HepG2 (cell line): ENCODE results near the gene CYBRD1. TPM values are rescaled to one million over a fixed set of nuclear protein-coding genes. Genes with fewer than 3 reads are reported as not detected.

Experiments used
- ATAC-seq: fragments of 200-7000 bp; cut with Tn5 transposase; 3 replicates; pipeline ENCODE4 v1.9.1; 2020; ENCODE audit warnings: mild to moderate bottlenecking, moderate library complexity
- BruUV-seq: library from RNA; stranded (reverse); fragments of 400-500 nt; replicated peaks from 2 replicates; lab custom pipeline; 2021; lab: Mats Ljungman, UMichigan
- CTCF ChIA-PET: fragments of 300-600 bp; formaldehyde crosslinking; extraction: SDS; loops from one replicate; lab custom pipeline; 2021; ENCODE audit warnings: low total read pairs, inconsistent platforms, low intra/inter-chr PET ratio; lab: Yijun Ruan, JAX
- POLR2A ChIA-PET: fragments of 350-600 bp; sonication (Branson Sonifier 250); formaldehyde crosslinking; loops from one replicate; lab custom pipeline; 2020; ENCODE audit warnings: antibody characterized with exemption, inconsistent platforms; lab: Yijun Ruan, JAX
- DNase-seq: peaks from one replicate; pipeline ENCODE4 v3.0.0-alpha.2; 2015; ENCODE audit warnings: low spot score
- FAIRE-seq: peaks from 3 replicates; lab custom pipeline; 2011; peaks lifted over from hg19 to GRCh38; lab: Jason Lieb, UNC
- H2AFZ ChIP-seq: one replicate; pipeline ENCODE4 v1.6.1; 2011; ENCODE audit warnings: low read length, inconsistent platforms
- H3K27ac ChIP-seq: fragments of 300-600 bp; 3 replicates; pipeline ENCODE4 v1.8.0; 2011; ENCODE audit warnings: mixed run types, mild to moderate bottlenecking, mixed read lengths, low read length, inconsistent platforms; ENCODE audit not compliant: insufficient read depth; ENCODE audit errors: extremely low read length
- H3K27me3 ChIP-seq, 2 experiments: fragments of 200-600 bp in 1 of 2; 2 replicates in 1 of 2; 3 replicates in 1 of 2; pipeline versions ENCODE4 v1.6.0 to v1.8.0; 2011; ENCODE audit warnings: low read length in 2 of 2, mild to moderate bottlenecking in 2 of 2, moderate library complexity in 2 of 2, inconsistent platforms in 1 of 2; ENCODE audit not compliant: insufficient read depth in 2 of 2, control insufficient read depth in 1 of 2
- H3K36me3 ChIP-seq, 2 experiments: fragments of 200-600 bp in 1 of 2; replicated peaks in 1 of 2; 2 replicates in 1 of 2; 3 replicates in 1 of 2; pipeline versions ENCODE4 v1.5.1 to v1.8.0; 2011; ENCODE audit warnings: low read length in 2 of 2, inconsistent platforms in 1 of 2; ENCODE audit not compliant: insufficient read depth in 2 of 2, control insufficient read depth in 1 of 2
- H3K4me1 ChIP-seq: 2 replicates; pipeline ENCODE4 v1.5.1; 2012; ENCODE audit warnings: low read length, inconsistent platforms; ENCODE audit not compliant: insufficient read depth
- H3K4me2 ChIP-seq: 2 replicates; pipeline ENCODE4 v1.6.0; 2011; ENCODE audit warnings: low read depth, low read length, inconsistent platforms
- H3K4me3 ChIP-seq, 3 experiments: fragments of 200-600 bp in 1 of 3; sonication (generic), shearing (Covaris generic) in 1 of 3; replicated peaks in 1 of 3; 2 replicates each; pipeline ENCODE4 v1.5.1; 2011 to 2016; ENCODE audit warnings: low read length in 3 of 3, inconsistent platforms in 2 of 3, low read depth in 2 of 3, mild to moderate bottlenecking in 2 of 3, control low read depth in 1 of 3, mixed read lengths in 1 of 3; ENCODE audit not compliant: insufficient read depth in 1 of 3
- H3K79me2 ChIP-seq: one replicate; pipeline ENCODE4 v1.6.1; 2011; ENCODE audit warnings: low read length, inconsistent platforms; ENCODE audit not compliant: insufficient read depth
- H3K9ac ChIP-seq: 2 replicates; pipeline ENCODE4 v1.6.0; 2011; ENCODE audit warnings: mild to moderate bottlenecking, low read depth, low read length, inconsistent platforms; ENCODE audit not compliant: insufficient read depth
- H3K9me3 ChIP-seq: 2 replicates; pipeline ENCODE4 v1.5.1; 2012; ENCODE audit warnings: mild to moderate bottlenecking, low read length
- H4K20me1 ChIP-seq: 2 replicates; pipeline ENCODE4 v1.6.0; 2011; ENCODE audit warnings: inconsistent platforms, mild to moderate bottlenecking, low read length, moderate library complexity; ENCODE audit not compliant: insufficient read depth
- E2F5 ChIP-seq: sonication (generic); formaldehyde crosslinking; conservative IDR thresholded peaks from 2 replicates; pipeline ENCODE4 v1.4.0; 2020; ENCODE audit warnings: missing genetic modification reagents
- GATAD2A ChIP-seq: IDR thresholded peaks from 2 replicates; pipeline ENCODE4 v1.6.1; 2016
- GFI1 ChIP-seq: sonication (generic); formaldehyde crosslinking; IDR thresholded peaks from 2 replicates; pipeline ENCODE4 v1.5.0; 2020; ENCODE audit warnings: missing genetic modification reagents, mild to moderate bottlenecking, borderline replicate concordance
- POLR2G ChIP-seq: fragments of 200-400 bp; formaldehyde crosslinking; IDR thresholded peaks from 2 replicates; pipeline ENCODE4 v1.6.1; 2018; ENCODE audit warnings: mild to moderate bottlenecking, low read depth, low read length, moderate library complexity
- RELA ChIP-seq: sonication (generic); formaldehyde crosslinking; IDR thresholded peaks from 2 replicates; pipeline ENCODE4 v1.4.0; 2020; ENCODE audit warnings: missing genetic modification reagents
- ZNF550 ChIP-seq: sonication (generic); formaldehyde crosslinking; IDR thresholded peaks from 2 replicates; pipeline ENCODE4 v1.4.0; 2020; ENCODE audit warnings: mild to moderate bottlenecking, missing genetic modification reagents, borderline replicate concordance
- ZNF720 ChIP-seq: sonication (generic); formaldehyde crosslinking; IDR thresholded peaks from 2 replicates; pipeline ENCODE4 v1.4.0; 2020; ENCODE audit warnings: missing genetic modification reagents
- in situ Hi-C: cut with HindIII; loops from 2 replicates; pipeline ENCODE4 v1.10.0; 2017; ENCODE audit warnings: low pct_unique_long_range_greater_than_20kb; ENCODE audit not compliant: extremely low pct_ligation_motif_present
- intact Hi-C: fragments of 100-400 bp; cut with micrococcal nuclease; formaldehyde crosslinking; loops from one replicate; pipeline ENCODE4 v1.10.0; 2022; ENCODE audit not compliant: unreplicated experiment
- polyA plus RNA-seq, 8 experiments: library from polyadenylated mRNA; depleted of rRNA in 3 of 8; stranded (reverse) in 7 of 8; unstranded in 1 of 8; fragments of >200 nt; fragmentation: Illumina TruSeq in 4 of 8; extraction: Trizol in 4 of 8; gene quantifications; 2 replicates each; pipeline versions ENCODE4 v1.2.1 to v1.2.3, GENCODE V29; 2011 to 2016; ENCODE audit warnings: low read depth in 4 of 8, missing spikeins in 1 of 8, mixed read lengths in 1 of 8; ENCODE audit not compliant: insufficient read depth in 1 of 8
- total RNA-seq, 5 experiments: library from RNA; depleted of rRNA; stranded (reverse); fragments of >200 nt; fragmentation: Illumina TruSeq; extraction: Trizol; gene quantifications; 2 replicates each; pipeline ENCODE4 v1.2.3, GENCODE V29; 2016; ENCODE audit warnings: low read depth in 1 of 5
- TF ChIP-seq, protein P1 (sequence below): sonication (generic); formaldehyde crosslinking; IDR thresholded peaks from 2 replicates; pipeline ENCODE4 v1.5.0; 2020; ENCODE audit warnings: mild to moderate bottlenecking, missing genetic modification reagents

Gene CYBRD1
- total and polyA plus RNA-seq, 2 of the 13 experiments (the other 11 are each of a cell fraction or from before 2014, with no cell fraction given): 0.13 to 0.42 TPM

DNA sequence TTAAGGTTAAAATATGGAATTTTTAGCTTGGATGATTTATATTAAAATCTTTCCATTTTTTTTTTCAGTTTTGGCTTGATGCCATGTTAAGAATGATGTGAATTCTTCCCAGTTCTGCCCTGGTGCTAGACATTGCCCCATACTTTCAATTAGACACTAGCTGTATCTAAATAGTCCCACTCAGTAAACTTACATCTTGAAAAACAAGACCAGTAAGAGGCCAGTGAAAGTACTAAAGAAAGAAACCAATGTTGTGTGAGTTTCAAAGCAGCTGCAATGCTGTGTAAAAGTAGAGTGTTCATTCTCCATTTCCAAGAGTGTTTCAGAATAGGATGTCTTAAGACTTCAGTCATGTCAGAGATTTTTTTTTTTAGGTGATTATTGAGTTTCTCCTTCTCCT is 40.0 kb upstream of the CYBRD1 start:
- in situ Hi-C loops (no loop called here), intact Hi-C loops (no loop called here)
- Histone ChIP-seq H3K4me2 (no peak overlapping the region), H3K4me3 (no peak overlapping the region), H3K79me2 (no peaks in the 10 kb centered on the region)
- CTCF ChIA-PET: no interaction called here
- BruUV-seq: no TSS peak
- TF ChIP-seq E2F5 (CRISPR knock-in tag) (no peak), GFI1 (no peak), RELA (CRISPR knock-in tag) (no peak), GATAD2A (CRISPR knock-in tag) (no peak), ZNF550 (CRISPR knock-in tag) (no peak), ZNF720 (CRISPR knock-in tag) (no peak), POLR2G (no peak)
- TF ChIP-seq, protein P1, sequence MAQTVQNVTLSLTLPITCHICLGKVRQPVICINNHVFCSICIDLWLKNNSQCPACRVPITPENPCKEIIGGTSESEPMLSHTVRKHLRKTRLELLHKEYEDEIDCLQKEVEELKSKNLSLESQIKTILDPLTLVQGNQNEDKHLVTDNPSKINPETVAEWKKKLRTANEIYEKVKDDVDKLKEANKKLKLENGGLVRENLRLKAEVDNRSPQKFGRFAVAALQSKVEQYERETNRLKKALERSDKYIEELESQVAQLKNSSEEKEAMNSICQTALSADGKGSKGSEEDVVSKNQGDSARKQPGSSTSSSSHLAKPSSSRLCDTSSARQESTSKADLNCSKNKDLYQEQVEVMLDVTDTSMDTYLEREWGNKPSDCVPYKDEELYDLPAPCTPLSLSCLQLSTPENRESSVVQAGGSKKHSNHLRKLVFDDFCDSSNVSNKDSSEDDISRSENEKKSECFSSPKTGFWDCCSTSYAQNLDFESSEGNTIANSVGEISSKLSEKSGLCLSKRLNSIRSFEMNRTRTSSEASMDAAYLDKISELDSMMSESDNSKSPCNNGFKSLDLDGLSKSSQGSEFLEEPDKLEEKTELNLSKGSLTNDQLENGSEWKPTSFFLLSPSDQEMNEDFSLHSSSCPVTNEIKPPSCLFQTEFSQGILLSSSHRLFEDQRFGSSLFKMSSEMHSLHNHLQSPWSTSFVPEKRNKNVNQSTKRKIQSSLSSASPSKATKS (CRISPR knock-in tag): no peak
- TF ChIP-seq, all 625 proteins: peak for 0
- peaks cover 5 to 41% of the 10 kb centered on the region in 2 experiments; a peak in 3 of 5 replicates for H3K36me3 ChIP-seq
- no peaks in the 10 kb centered on the region for H3K27me3 ChIP-seq
- no peak for ATAC-seq
- DNase-seq: no peak
- H3K9me3 ChIP-seq: no peaks in the 10 kb centered on the region
- no peaks in the 10 kb centered on the region for H4K20me1 ChIP-seq
- POLR2A ChIA-PET: no interaction called here
- H3K27ac ChIP-seq: no peak overlapping the region
- H3K9ac ChIP-seq: no peak overlapping the region
- H2AFZ ChIP-seq: no peak overlapping the region
- FAIRE-seq: no peak
- H3K4me1 ChIP-seq: no peaks in the 10 kb centered on the region
